ENCODE data around the gene MCIDAS. TPM values are rescaled to one million over a fixed set of nuclear protein-coding genes. Genes with fewer than 3 reads are reported as not detected.

The MCIDAS gene
- total RNA-seq, 1 experiment from 2014 or later, result 6.4 TPM

DNA sequence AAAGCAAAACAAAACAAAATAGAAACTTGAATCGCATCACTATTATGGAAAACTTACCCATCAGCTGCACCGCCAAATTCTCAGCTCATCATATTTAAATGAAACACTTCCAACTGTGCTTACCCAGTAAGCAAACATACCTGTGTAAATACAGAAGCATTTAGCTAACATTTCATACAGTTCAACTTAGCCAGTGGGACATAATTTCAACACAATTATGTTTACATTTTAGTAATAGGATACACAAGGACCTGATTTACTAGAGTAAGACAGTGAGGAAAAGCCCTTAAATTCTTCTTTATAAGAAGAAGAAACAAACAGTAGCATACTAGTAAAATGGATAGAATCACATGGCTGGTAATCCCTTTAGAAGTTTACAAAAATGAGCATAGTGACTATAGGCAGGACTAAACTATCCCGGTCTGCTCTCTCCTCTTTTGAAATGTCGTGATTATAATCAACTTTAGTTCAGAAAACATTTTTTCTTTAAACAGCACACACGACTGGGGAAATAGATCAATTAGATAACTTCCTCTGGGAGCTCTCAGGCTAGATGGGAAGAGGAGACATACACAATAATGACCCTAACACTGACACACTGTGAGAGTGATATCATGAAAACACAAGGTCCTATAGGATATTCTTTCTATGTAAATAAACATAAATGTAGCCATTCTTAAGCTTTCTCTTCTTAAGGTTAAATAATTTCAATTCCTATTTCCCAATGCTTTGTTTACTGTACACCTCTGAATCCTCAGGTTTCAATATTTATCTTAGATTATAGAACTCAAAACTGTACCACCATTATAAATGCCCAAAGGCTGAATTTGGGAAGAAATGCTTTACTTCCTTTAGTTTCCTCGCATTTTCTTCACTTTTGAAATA, 38.2 kb downstream of the MCIDAS start:
- CTCF ChIA-PET, result interaction anchor here (1.9 kb wide), 1 partner anchor 503 kb away, joined by 9 read pairs; no protein-coding TSS in a partner anchor
- intact Hi-C loops (cut with micrococcal nuclease), result loop anchor here (5.0 kb wide), 2 partner anchors 38 to 133 kb away; partner anchors contain the start of gene MCIDAS
- H3K4me2 ChIP-seq (ENCODE audit: low read length), result no peak overlapping the region
- no peaks in the 10 kb centered on the region for H3K9me3 ChIP-seq (ENCODE audit: control insufficient read depth in 1 of 2, insufficient read depth in 1 of 2, low read depth in 1 of 2, low read length in 2 of 2)
- no peaks in the 10 kb centered on the region for H3K9me2 ChIP-seq (ENCODE audit: insufficient read depth)
- DNase-seq (ENCODE audit: low read depth, low spot score) (no peak), ATAC-seq (no peak)
- H3K4me3 ChIP-seq (replicated peaks in 1 of 2; ENCODE audit: low read depth in 1 of 2, low read length in 2 of 2), result no peak overlapping the region
- no peaks in the 10 kb centered on the region for H3K4me1 ChIP-seq (ENCODE audit: control insufficient read depth in 1 of 2, insufficient read depth in 2 of 2, low read length in 2 of 2)
- BruUV-seq (replicated peaks), result no TSS peak
- H3K36me3 ChIP-seq (ENCODE audit: control insufficient read depth in 1 of 2, insufficient read depth in 2 of 2, low read length in 2 of 2), result no peaks in the 10 kb centered on the region
- H2AFZ ChIP-seq (ENCODE audit: low read depth, low read length, poor library complexity, severe bottlenecking), result peak overlapping the region; percentile 66
- no peak overlapping the region for H3K9ac ChIP-seq (ENCODE audit: low read length)
- H4K20me1 ChIP-seq (ENCODE audit: insufficient read depth), result no peaks in the 10 kb centered on the region
- no peaks in the 10 kb centered on the region for H3K27me3 ChIP-seq (ENCODE audit: insufficient read depth, low read length)
- H3K27ac ChIP-seq (ENCODE audit: low read depth, low read length), result no peak overlapping the region
- H3K79me2 ChIP-seq (ENCODE audit: insufficient read depth, low read length), result no peaks in the 10 kb centered on the region
- TF ChIP-seq RAD21 (IDR thresholded peaks at IDR 0.05; ENCODE audit: low read depth), result no peak
- TF ChIP-seq EGR1 (IDR thresholded peaks at IDR 0.05; ENCODE audit: low read depth), result no peak
- TF ChIP-seq, protein P1, sequence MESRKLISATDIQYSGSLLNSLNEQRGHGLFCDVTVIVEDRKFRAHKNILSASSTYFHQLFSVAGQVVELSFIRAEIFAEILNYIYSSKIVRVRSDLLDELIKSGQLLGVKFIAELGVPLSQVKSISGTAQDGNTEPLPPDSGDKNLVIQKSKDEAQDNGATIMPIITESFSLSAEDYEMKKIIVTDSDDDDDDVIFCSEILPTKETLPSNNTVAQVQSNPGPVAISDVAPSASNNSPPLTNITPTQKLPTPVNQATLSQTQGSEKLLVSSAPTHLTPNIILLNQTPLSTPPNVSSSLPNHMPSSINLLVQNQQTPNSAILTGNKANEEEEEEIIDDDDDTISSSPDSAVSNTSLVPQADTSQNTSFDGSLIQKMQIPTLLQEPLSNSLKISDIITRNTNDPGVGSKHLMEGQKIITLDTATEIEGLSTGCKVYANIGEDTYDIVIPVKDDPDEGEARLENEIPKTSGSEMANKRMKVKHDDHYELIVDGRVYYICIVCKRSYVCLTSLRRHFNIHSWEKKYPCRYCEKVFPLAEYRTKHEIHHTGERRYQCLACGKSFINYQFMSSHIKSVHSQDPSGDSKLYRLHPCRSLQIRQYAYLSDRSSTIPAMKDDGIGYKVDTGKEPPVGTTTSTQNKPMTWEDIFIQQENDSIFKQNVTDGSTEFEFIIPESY (IDR thresholded peaks at IDR 0.05; ENCODE audit: extremely low read depth, insufficient replicate concordance, low read length), result no peak
- no peak for TF ChIP-seq ZNF274 (IDR thresholded peaks at IDR 0.05; ENCODE audit: low read depth, low read length)
- TF ChIP-seq CBX3 (IDR thresholded peaks at IDR 0.05; ENCODE audit: low read depth), result no peak
- POLR2A ChIA-PET, result no interaction called here
- RAD21 ChIA-PET (ENCODE audit: low non-redundant PET in 1 of 2, low total read pairs in 2 of 2, uncharacterized antibody in 2 of 2, unreplicated experiment in 2 of 2), result no interaction called here

Measured in HCT116 (cell line).